Spleen (tissue), 7 donors: ENCODE measurements around the gene CHCHD6.

Experiments used
- POLR2A ChIP-seq, 3 donors: fragments of 450-650 bp; IDR thresholded peaks; one replicate each; pipeline ENCODE4 v1.5.1; 2017; ENCODE audit warnings: antibody characterized with exemption in 3 of 3, mild to moderate bottlenecking in 1 of 3
- POLR2AphosphoS5 ChIP-seq, 3 donors: sonication (generic); formaldehyde crosslinking; IDR thresholded peaks; one replicate each; pipeline ENCODE4 v1.5.1; 2017; ENCODE audit warnings: antibody characterized with exemption in 3 of 3
- TF ChIP-seq, protein P1 (sequence below), 11 experiments: fragments of 200-600 bp in 7 of 11; fragments of 450-650 bp in 4 of 11; sonication (generic) in 4 of 11; IDR thresholded peaks in 8 of 11; conservative IDR thresholded peaks in 3 of 11; 1 replicate in 7 of 11; 2 replicates in 4 of 11; pipeline versions ENCODE4 v1.4.0 to v1.8.0; 2016 to 2021; ENCODE audit warnings: antibody characterized with exemption in 11 of 11, inconsistent platforms in 4 of 11, mild to moderate bottlenecking in 1 of 11
- donor health status: DM: no; HTN: no; CAD: no; lungs with moderate emphysema.
- donor health status: DM: no; HTN: no; CAD: no.
- donor health status: DM: no; HTN: no; CAD: no.

- TF ChIP-seq, protein P1, sequence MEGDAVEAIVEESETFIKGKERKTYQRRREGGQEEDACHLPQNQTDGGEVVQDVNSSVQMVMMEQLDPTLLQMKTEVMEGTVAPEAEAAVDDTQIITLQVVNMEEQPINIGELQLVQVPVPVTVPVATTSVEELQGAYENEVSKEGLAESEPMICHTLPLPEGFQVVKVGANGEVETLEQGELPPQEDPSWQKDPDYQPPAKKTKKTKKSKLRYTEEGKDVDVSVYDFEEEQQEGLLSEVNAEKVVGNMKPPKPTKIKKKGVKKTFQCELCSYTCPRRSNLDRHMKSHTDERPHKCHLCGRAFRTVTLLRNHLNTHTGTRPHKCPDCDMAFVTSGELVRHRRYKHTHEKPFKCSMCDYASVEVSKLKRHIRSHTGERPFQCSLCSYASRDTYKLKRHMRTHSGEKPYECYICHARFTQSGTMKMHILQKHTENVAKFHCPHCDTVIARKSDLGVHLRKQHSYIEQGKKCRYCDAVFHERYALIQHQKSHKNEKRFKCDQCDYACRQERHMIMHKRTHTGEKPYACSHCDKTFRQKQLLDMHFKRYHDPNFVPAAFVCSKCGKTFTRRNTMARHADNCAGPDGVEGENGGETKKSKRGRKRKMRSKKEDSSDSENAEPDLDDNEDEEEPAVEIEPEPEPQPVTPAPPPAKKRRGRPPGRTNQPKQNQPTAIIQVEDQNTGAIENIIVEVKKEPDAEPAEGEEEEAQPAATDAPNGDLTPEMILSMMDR (IDR thresholded peaks at IDR 0.05 in 8 of 11, conservative IDR thresholded peaks at IDR 0.05 in 3 of 11): no peak
- TF ChIP-seq POLR2A (IDR thresholded peaks at IDR 0.05) (no peak), POLR2AphosphoS5 (IDR thresholded peaks at IDR 0.05) (peak; percentile 32 to 90 (median 86))
Observed at GRCh38 chr3:126911162-126912026, 207.4 kb downstream of the CHCHD6 start.
